Kasumi-1 (cell line): Measurements from ENCODE around the gene CCNE1.
"Not testable (repeated sequence)": the region's sequence is repeated elsewhere in the genome, so short reads cannot be mapped to it uniquely, and the experiment has no call there.

Source experiments
- DNase-seq, 2 experiments: peaks; one replicate each; lab custom pipeline; 2025; lab: John Stamatoyannopoulos, UW

The CCNE1 gene

DNA sequence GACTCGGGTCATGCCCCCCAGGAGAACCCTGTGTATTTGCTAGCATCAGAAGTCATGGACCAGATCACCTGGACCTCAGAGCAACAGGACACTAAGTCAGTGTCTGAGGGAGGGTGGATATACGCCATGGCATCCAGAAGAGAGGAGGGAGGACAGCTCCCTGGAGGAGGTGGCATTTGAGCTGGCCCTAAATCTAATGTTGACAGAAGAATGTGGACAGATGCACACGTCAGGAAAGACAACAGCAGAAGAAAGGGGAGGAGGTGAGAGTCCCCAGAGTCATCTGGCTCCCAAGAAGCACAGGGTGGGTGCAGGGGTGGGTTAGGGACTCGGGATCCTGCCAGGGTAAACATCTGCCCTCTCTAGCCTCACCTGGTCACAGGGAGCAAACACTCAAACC, 24.5 kb upstream of the CCNE1 start:
- no peak for DNase-seq

DNA sequence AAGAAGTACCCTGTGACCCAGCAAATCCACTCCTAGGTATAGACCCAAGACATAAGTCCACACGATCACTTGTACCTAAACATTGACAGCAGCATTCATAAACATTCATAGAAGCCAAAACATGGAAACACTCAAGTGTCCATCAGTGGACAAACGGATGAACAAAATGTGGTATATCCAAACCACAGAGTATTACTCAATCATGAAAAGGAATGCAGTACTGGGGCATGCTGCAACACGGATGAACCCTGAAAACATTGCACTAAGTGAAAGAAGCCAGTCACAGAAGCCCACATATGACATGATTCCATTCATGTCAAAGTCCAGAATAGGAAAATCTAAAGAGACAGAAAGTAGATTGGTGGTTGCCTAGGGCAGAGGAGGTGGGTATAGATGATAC, 22.8 kb upstream of the CCNE1 start:
- DNase-seq: no peak

DNA sequence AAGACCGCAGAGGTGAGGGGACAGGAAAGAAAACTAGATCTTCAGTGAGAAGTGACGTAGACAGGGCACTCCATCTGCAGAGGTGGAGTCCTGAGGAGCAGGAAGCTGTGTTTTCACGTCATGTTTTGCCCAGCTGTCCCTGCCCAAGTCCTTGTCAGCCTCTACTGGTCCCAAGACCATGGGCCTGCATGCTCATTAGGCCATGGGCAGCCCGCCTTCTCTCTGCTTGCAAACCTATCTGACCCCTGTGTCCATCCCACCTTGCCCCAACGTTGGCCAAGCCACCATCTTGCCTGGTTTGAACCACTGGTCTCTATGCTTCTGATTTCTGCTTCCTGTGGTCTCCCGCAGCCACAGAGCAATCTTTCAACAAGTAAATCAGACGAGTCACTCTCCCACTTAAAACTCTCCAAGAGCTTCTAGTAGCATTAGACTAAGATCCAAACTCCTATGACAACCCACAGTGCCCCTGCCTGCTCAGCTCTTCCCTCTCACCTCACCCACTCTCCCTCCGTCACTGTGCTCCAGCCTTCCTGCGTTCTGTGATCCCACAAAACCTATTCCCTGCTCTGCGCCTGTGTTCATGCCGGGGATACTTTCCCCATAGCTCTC, 18.6 kb upstream of the CCNE1 start:
- no peak for DNase-seq

DNA sequence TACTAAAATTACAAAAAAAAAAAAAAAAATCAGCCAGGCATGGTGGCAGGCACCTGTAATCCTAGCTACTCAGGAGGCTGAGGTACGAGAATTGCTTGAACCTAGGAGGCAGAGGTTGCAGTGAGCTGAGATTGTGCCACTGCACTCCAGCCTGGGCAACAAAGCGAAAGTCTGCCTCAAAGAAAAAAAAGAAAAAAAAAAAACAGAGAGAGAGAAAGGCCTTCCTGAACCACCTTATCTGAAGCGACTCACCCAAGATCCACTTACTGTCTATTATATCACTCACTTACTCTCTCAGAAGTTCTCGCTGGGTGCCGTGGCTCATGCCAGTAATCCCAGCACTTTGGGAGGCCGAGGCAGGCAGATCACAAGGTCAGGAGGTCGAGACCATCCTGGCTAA, 17.3 kb upstream of the CCNE1 start:
- not testable (repeated sequence) for DNase-seq

DNA sequence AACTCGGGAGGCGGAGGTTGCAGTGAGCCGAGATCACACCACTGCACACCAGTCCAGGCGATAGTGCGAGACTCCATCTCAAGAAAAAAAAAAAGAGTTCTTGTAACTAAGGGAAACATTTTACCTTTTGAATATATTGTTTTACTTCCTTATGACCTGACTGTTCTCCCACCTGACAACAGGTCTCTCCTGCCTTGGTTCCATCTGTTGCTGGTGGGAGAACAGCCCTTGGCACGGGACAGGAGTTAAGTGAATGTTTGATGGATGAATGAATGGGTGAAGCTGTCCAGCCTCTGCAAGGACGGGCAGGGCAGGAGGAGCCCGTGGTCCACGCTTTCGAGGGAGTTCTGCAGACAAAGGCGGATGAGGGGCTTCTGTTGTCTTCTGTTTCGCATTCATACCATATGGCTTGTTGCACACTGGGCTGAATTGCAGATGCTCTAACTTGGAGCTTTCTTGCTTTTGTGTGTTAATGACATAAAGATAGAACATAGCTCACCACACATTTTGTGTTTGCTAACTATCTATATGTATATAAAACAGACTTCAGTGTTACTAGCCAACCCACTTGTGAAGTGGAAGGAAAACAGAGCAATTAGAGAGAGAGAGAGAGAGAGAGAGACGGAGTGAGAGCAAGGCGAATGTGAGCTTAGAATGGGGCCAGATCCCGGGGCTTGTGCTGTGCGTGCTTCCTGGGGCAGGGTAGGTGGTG, 16.2 kb upstream of the CCNE1 start:
- no peak for DNase-seq

DNA sequence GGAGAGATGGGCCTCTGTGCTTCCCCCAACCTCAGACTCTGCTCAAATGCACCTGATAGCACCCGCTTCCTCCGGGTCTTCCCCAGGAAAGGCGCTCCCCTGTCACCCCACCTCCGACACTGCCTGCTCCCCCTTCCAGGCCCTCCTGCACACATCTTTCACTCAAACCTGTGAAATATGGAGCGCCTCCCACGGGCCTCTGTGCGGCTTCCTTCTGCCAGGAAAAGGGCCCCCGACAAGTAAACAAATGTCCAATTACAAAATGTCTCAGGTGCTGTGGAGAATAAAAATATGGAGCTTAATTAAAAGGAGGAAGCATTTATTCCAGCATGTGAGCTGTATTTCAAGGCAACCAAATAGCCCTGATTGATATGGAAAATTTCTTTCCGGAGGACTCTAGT, 15.6 kb upstream of the CCNE1 start:
- no peak for DNase-seq

DNA sequence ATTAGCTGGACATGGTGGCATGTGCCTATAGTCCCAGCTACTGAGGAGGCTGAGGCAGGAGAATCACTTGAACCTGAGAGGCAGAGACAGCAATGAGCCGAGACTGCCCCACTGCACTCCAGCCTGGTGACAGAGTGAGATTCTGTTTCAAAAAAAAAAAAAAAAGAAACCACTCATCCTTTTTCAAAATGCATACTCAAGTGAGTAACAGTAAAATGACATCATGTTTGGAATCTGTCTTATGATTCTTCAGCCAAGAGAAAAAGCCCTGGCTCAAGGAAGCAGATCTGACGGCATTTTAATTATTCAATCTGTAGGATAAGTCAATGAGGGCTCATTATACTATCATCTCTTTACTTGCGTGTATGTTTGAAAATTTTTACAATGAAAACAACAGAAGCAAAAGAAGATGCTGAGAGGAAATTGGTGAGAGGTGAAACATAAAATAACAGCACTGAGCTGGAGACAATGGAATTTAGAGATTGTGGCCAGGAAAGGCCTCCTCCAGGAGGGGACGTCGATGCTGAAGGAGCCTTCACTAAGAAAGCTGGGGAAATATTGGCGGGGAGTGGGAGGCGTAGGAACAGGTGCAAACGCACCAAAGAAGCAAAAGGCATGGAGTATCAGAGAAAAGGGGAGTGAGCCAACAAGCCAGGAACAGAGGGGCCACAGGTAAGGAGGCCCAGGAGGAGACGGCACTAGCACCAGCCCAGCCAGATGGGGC, 12.9 kb upstream of the CCNE1 start:
- no peak for DNase-seq

DNA sequence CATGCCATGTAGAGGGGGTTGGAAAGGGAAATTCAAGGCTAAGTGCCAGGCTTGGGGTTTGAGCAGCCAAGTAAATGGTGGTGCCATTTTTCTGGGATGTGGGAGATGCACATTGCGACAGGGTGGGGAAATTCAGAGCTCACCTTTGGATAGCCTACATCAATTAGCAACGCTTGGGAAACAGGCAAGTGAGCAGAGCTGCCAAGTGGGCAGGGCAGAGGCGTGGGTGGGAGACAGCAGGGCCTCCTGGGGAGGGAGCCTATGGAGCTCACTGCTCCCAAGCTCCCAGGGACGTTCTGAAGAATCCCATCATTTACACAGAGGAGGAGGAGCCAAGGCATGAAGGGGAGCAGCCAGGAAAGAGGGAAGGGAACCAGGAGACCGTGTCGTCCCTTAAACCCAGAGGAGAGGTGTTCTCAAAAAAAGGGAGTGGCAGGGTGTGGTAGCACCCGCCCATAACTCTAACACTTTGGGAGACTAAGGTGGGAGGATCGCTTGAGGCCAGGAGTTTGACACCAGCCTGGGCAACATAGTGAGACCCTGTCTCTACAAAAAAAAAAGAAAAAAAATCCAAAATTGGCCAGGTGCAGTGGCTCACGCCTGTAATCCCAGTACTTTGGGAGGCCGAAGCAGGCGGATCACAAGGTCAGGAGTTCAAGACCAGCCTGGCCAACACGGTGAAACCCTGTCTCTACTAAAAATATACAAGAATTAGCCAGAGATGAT, 11.5 kb upstream of the CCNE1 start:
- no peak for DNase-seq

DNA sequence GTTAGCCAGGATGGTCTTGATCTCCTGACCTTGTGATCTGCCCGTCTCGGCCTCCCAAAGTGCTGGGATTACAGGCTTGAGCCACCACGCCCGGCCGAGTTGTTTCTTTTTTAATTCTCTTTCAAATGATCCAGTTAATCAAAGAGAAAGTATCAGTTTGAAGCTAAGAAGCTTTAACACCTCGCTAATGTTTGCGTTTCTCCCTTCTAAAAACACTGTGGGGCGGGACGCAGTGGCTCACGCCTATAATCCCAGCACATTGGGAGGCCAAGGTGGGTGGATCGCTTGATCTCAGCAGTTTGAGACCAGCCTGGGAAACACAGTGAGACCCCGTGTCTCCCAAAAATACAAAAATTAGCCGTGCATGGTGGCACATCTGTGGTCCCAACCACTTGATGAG, 7.8 kb upstream of the CCNE1 start:
- not testable (repeated sequence) for DNase-seq

DNA sequence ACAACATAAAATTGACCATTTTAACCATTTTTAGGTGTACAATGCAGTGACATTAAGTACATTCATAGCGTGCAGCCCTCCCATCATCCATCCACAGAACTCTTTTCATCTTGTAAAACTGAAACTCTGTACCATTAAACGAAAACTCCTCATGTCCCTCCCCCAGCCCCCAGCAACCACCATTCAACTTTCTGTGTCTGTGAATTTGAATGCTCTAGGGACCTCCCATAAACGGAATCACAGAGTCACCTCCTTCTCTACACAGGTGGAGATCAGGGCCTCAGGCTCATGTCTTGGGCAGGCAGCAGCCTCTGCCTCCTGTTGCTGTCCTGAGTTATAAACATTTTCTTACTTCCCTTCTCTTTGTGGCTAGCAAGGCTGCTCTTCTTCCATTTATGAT, 7.3 kb upstream of the CCNE1 start:
- no peak for DNase-seq

DNA sequence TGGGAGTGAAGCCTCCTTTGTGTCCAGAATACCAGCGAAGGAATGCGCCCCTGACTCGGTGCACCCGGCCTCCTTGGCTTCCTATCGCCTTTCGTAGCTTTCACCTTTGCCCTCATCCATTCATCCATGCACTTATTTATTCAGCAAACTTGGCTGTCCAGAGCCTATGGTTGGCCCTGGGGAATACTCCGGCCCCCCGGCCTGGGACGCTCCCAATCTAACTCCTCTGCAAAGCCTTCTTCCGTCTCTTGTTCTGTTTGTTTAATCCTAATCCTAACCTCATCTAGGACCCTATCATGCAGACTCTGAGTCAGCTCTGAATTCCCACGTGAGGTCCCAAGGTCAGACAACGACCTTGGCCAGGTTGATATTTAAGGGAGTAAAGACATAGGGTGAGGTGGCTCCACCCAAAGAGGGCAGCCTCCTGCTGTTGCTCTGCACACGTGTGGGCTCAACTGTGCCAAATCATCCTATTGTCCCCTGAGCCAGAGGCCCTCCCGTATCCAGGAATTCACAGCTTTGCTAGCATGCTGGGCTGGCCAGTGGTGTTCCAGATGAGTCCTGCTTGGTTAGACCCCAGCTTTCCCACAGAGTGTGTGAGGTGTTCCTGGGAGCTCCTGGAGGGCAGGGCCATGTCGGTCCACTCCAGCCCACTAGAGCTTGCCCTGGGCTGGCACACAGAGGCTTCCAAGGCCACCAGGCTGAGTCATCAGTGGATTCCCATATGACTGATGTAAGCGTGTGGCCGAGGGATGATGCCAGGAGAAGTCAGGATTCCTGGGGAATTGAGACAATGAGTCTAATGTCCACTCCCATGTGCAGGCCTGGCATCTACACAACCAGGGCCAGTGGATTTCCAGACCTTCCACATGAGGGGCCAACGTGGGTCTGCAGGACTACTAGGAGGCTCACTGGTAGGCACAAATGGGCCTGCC, 6.5 kb upstream of the CCNE1 start:
- DNase-seq: no peak

DNA sequence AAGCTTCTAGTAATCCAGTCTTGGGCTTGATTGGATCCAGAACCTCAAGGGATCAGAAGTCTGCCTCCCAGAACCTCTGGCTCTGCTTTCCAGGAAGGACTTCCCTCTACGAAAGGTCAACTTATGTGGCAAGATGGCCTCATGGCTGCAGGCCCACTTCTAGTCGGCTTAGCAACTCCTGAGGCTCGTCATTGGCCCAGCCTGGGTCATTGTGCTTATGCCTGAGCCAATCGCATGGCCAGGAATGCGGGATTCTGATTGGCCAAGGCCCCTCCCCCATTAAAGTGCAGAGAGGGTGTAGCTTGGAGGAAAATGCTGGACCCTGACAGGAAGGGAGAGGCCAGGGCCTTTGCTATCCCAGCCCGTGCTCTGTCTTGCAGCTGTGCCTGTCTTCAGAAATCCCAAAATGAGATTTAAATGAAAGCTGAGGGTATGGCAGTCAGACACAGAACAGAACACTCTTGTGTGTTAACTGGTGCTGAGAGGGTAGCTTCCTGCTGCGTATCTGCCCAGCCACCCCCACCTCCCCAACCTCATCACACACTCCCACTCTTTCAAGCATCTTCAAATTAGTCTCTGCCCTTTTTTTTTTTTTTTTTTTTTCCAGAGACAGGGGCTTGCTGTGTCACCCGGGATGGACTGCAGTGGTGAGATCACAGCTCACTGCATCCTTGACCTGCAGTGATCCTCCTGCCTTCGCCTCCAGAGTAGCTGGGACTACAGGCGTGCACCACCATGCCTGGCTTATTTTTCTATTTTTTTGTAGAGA, 5.5 kb upstream of the CCNE1 start:
- no peak for DNase-seq

DNA sequence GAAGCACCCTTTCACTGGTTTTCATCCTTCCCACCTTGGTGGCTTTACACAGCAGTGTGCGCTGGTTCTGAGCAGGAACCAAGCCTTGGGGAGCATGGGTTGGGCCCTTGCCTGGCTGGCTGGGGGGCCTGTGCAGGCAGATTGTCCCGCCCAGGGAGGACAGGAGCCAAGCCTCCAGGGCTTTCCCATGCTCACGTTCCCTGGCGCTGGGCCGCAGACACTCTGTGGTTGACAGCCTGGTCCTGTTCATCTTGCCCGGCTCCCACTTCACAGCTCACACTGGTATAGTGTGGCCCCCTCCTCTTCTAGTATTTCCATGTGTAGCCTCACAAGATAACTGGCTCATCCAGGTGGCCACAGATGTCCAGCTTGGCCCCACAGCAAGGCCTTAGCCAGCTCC, 4.6 kb upstream of the CCNE1 start:
- no peak for DNase-seq

DNA sequence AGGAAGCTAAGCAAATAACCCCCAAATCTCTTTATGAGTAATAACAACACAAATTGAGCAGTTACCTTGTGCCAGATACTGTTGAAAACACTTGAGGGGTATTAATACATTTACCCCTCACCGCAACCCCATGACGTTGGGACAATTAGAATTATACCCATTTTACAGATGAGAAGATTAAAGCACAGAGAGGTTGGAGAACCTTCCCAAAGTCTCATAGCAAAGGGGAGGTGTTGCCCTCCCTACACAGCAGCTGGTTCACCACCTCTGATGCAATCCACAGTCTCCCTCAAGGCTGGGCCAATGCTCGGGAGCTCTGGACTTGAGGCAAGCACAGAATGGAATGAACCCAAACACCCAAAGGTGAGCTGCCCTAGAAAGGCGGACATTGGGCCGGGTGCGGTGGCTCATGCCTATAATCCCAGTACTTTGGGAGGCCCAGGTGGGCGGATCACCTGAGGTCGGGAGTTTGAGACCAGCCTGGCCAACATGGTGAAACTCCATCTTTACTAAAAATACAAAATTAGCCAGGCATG, 3.9 kb upstream of the CCNE1 start:
- DNase-seq: no peak

DNA sequence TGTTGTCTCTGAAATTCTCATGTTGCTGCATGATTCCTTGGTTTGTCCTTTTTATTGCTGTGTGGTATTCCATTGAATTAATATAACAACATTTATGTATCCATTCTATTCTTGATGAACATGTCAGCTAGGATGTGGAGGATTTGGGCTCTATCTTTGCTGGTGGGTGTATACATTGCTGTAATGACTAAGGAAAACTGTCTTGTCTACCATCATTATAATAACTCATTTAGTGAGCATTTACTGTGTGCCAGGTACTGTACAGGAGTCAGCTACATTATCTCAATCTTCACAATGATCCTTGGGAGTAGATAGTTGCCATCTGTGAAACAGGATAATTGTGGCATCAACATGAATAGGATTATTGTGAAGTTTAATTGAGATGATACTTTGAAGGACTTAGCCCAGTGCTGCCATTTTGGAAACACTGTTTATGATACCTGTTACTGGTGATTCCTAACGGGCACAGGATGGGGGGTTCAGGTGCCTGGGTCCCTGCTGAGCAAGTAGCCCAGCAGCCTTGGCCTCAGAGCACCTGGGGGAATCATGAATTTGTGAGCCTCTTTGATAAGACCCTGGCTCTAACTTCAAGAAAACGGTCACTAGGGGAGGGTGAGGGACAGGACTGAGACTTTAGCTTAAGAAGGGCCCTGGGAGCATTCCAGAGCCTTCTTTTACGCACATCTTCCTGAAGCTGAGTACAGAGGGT, 1.8 kb upstream of the CCNE1 start:
- DNase-seq: no peak

DNA sequence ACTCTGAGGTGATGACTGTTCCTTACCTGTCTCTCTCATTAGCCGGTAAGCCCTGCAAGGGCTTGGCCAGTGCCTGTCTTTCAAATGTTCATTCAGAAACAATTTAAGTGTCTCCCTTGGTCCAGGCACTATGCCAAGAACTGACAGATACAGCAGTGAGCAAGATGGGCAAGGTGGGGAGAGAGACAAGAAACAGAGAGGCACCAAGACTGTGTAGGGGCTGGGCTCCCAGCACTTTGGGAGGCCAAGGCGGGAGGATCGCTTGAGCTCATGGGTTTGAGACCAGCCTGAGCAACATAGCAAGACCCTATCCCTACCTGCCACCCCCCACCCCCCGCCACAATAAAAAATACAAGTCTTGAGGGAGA, 1.3 kb upstream of the CCNE1 start:
- no peak for DNase-seq

DNA sequence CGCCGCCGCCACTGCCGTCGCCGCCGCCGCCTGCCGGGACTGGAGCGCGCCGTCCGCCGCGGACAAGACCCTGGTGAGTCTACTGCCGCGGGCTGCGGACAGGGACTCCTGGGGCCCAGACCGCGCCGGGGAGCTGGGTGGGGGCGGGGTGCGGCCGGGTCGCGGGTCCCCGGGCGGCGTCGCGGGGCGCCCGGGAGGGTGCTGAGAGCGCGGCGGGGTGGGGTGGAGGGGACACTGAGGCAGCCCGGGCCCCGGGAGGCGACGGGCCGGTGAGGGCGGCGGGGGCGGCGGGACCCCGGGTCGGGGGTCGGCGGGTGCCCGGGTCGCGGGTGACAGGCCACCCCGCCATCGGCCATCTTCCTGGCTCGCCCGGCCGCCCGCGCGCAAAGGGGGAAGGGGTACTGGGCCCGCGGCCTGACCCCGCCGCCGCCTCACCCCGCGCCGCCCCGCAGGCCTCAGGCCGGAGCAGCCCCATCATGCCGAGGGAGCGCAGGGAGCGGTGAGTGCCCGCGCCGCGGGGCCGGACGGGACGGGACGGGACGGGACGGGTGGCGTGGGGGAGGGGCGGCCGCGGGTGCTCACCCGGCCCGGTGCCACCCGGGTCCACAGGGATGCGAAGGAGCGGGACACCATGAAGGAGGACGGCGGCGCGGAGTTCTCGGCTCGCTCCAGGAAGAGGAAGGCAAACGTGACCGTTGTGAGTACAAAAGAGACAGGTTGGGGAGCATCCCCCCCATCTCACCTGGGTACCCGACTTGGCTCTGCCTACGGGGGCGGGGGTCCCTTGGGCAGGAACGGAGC, 489 bp downstream of the CCNE1 start:
- no peak for DNase-seq

DNA sequence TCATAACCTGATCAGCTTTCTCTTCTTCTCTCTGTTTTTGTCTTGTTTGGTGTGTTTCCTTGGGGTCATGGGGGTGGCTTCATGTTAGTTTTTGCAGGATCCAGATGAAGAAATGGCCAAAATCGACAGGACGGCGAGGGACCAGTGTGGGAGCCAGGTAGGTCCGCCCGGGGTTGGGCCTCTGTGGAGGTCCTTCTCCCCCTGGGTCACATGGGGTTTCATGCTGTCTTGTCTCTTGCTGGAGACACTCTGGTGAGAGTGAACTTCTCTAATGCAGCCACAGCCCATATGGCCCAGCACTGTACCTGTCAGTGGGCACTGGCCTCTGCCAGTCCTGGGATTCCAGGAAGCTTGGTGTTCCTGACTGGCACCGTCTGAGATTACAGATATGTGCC, 1.1 kb downstream of the CCNE1 start:
- no peak for DNase-seq

DNA sequence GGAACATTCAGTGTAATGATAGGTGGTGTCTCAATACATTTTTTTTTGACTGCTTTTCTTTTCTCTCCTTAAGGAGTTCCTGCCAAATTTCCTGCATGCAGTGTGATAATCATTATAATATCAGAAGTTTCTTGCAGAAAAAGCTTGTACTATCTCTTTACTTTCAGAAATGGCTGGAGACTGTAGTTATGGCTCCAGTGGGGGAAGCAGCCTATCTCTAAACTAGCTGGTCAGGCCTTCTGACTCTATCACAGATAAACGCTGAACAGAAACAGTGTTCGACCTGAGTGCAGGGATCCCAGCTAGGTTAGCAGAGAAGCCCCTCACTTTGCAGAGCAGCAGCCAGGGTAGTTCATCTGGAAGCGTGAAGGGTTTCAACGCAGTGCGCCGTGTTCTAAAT, 1.9 kb downstream of the CCNE1 start:
- no peak for DNase-seq
